Endothelial cell of umbilical vein (primary cell): ENCODE data around the gene GDF11. TPM values are rescaled to one million over a fixed set of nuclear protein-coding genes. Genes with fewer than 3 reads are reported as not detected.

Source experiments
- BruUV-seq: library from RNA; stranded (reverse); fragments of 400-500 nt; replicated peaks from 2 replicates; lab custom pipeline; 2021; lab: Mats Ljungman, UMichigan
- CTCF ChIA-PET: fragments of 300-600, 350-600 bp; sonication (Branson Sonifier 250); formaldehyde crosslinking; loops from one replicate; lab custom pipeline; 2021; ENCODE audit warnings: antibody characterized with exemption, inconsistent platforms; lab: Charles Lee
- POLR2A ChIA-PET: fragments of 300-600, 350-600 bp; sonication (Branson Sonifier 250); formaldehyde crosslinking; loops from one replicate; lab custom pipeline; 2021; ENCODE audit warnings: antibody characterized with exemption, inconsistent platforms; lab: Charles Lee
- DNase-seq: peaks from one replicate; pipeline ENCODE4 v3.0.0-alpha.2; 2011; ENCODE audit warnings: low read depth, low spot score
- FAIRE-seq: peaks from 2 replicates; lab custom pipeline; 2011; peaks lifted over from hg19 to GRCh38; lab: Jason Lieb, UNC
- H2AFZ ChIP-seq: 2 replicates; pipeline ENCODE4 v1.6.0; 2012; ENCODE audit warnings: low read depth, low read length, control low read depth, inconsistent platforms
- H3K27ac ChIP-seq: 2 replicates; pipeline ENCODE4 v1.5.1; 2011; ENCODE audit warnings: low read depth, mild to moderate bottlenecking, control low read depth, low read length, moderate library complexity; ENCODE audit not compliant: insufficient read depth
- H3K27me3 ChIP-seq, 2 experiments: 2 replicates each; pipeline versions ENCODE4 v1.6.0 to v1.6.1; 2011; ENCODE audit warnings: low read length in 2 of 2, mixed read lengths in 1 of 2; ENCODE audit not compliant: control insufficient read depth in 2 of 2, insufficient read depth in 2 of 2
- H3K36me3 ChIP-seq, 2 experiments: 2 replicates in 1 of 2; 3 replicates in 1 of 2; pipeline ENCODE4 v1.5.1; 2011; ENCODE audit warnings: low read length in 2 of 2, mild to moderate bottlenecking in 1 of 2, moderate library complexity in 1 of 2; ENCODE audit not compliant: control insufficient read depth in 2 of 2, insufficient read depth in 2 of 2; ENCODE audit errors: extremely low read depth in 1 of 2
- H3K4me1 ChIP-seq: 3 replicates; pipeline ENCODE4 v1.5.1; 2011; ENCODE audit warnings: mild to moderate bottlenecking, low read length; ENCODE audit not compliant: control insufficient read depth, insufficient read depth; ENCODE audit errors: extremely low read depth
- H3K4me2 ChIP-seq: 2 replicates; pipeline ENCODE4 v1.6.1; 2011; ENCODE audit warnings: low read length, control low read depth, mixed read lengths; ENCODE audit not compliant: insufficient read depth
- H3K4me3 ChIP-seq, 3 experiments: fragments of 200-600 bp in 1 of 3; sonication (generic), shearing (Covaris generic) in 1 of 3; replicated peaks in 1 of 3; 2 replicates each; pipeline ENCODE4 v1.5.1; 2011 to 2016; ENCODE audit warnings: control low read depth in 3 of 3, low read length in 3 of 3, mild to moderate bottlenecking in 2 of 3, inconsistent platforms in 1 of 3, low read depth in 1 of 3, moderate library complexity in 1 of 3; ENCODE audit not compliant: insufficient read depth in 1 of 3
- H3K79me2 ChIP-seq: 2 replicates; pipeline ENCODE4 v1.6.0; 2012; ENCODE audit warnings: low read length, inconsistent platforms; ENCODE audit not compliant: control insufficient read depth, insufficient read depth
- H3K9ac ChIP-seq: replicated peaks from 2 replicates; pipeline ENCODE3; 2011; ENCODE audit warnings: low read length, control low read depth; ENCODE audit not compliant: insufficient read depth; ENCODE audit errors: extremely low read depth
- H3K9me1 ChIP-seq: replicated peaks from 3 replicates; pipeline ENCODE4 v1.6.0; 2011; ENCODE audit warnings: mild to moderate bottlenecking, low read length; ENCODE audit not compliant: control insufficient read depth, insufficient read depth; ENCODE audit errors: extremely low read depth
- H3K9me3 ChIP-seq: replicated peaks from 2 replicates; pipeline ENCODE4 v1.5.1; 2012; ENCODE audit warnings: low read length, inconsistent platforms; ENCODE audit not compliant: control insufficient read depth, insufficient read depth
- H4K20me1 ChIP-seq: replicated peaks from 2 replicates; pipeline ENCODE3; 2011; ENCODE audit warnings: mild to moderate bottlenecking, low read length; ENCODE audit not compliant: control insufficient read depth, insufficient read depth; ENCODE audit errors: extremely low read depth
- CTCF ChIP-seq, 2 donors: IDR thresholded peaks; 1 replicate in 1 of 2; 2 replicates in 1 of 2; pipeline ENCODE4 v1.5.1; 2011; ENCODE audit warnings: low read length in 2 of 2, mild to moderate bottlenecking in 2 of 2, moderate library complexity in 2 of 2, control low read depth in 1 of 2, inconsistent platforms in 1 of 2, low read depth in 1 of 2; ENCODE audit not compliant: insufficient read depth in 1 of 2; ENCODE audit errors: extremely low read depth in 1 of 2
- EZH2 ChIP-seq: IDR thresholded peaks from 2 replicates; pipeline ENCODE4 v1.6.1; 2012; ENCODE audit warnings: borderline replicate concordance, low read depth, mild to moderate bottlenecking, moderate library complexity, low read length, inconsistent platforms; ENCODE audit not compliant: severe bottlenecking
- FOS ChIP-seq: IDR thresholded peaks from 2 replicates; pipeline ENCODE4 v1.6.1; 2011; ENCODE audit warnings: mild to moderate bottlenecking, low read length, moderate library complexity, borderline replicate concordance; ENCODE audit not compliant: insufficient read depth
- GATA2 ChIP-seq: IDR thresholded peaks from 2 replicates; pipeline ENCODE4 v1.7.0; 2011; ENCODE audit warnings: low read depth, mild to moderate bottlenecking, moderate library complexity, mixed read lengths, low read length; ENCODE audit not compliant: insufficient read length, insufficient read depth
- JUN ChIP-seq: IDR thresholded peaks from 2 replicates; pipeline ENCODE4 v1.6.1; 2011; ENCODE audit warnings: borderline replicate concordance, low read depth; ENCODE audit not compliant: insufficient read length, insufficient read depth
- MAX ChIP-seq: IDR thresholded peaks from 2 replicates; pipeline ENCODE4 v1.6.1; 2011; ENCODE audit not compliant: insufficient read depth, insufficient read length
- MYC ChIP-seq: IDR thresholded peaks from one replicate; pipeline ENCODE4 v1.6.1; 2011; ENCODE audit warnings: mild to moderate bottlenecking, low read depth, low read length
- POLR2A ChIP-seq: IDR thresholded peaks from 2 replicates; pipeline ENCODE4 v1.6.1; 2012; ENCODE audit warnings: low read depth, mild to moderate bottlenecking, control low read depth, low read length
- POLR2AphosphoS5 ChIP-seq: IDR thresholded peaks from 2 replicates; pipeline ENCODE4 v1.6.1; 2012; ENCODE audit warnings: low read depth, mild to moderate bottlenecking, control low read depth, low read length, moderate library complexity; ENCODE audit not compliant: insufficient read depth
- dilution Hi-C: fragments of 300-500 bp; cut with MboI; formaldehyde crosslinking; loops from one replicate; pipeline ENCODE4 v1.15.0; 2019; ENCODE audit warnings: low sequenced_read_pairs; ENCODE audit not compliant: extremely low pct_ligation_motif_present
- intact Hi-C: fragments of 100-400 bp; cut with micrococcal nuclease; formaldehyde crosslinking; loops from one replicate; pipeline ENCODE4 v1.10.0; 2022
- polyA plus RNA-seq, 4 experiments: library from polyadenylated mRNA; depleted of rRNA in 3 of 4; stranded (reverse) in 3 of 4; unstranded in 1 of 4; fragments of >200 nt; gene quantifications; 2 replicates each; pipeline versions ENCODE4 v1.2.1 to v1.2.3, GENCODE V29; 2011 to 2012; ENCODE audit warnings: missing spikeins in 1 of 4
- total RNA-seq: library from RNA; stranded (reverse); gene quantifications from 2 replicates; pipeline ENCODE4 v1.2.3, GENCODE V29; 2021

GDF11 gene
- total and polyA plus RNA-seq, 2 donors (not counting 3 experiments of a cell fraction or from before 2014, with no cell fraction given): 10.0 to 18.7 TPM

GRCh38 chr12:55746174-55746912 is 3.4 kb downstream of the GDF11 start:
- Histone ChIP-seq H3K4me3 (no peak overlapping the region), H3K4me1 (peaks cover 9% of the 10 kb centered on the region), H3K9ac (no peak overlapping the region), H3K4me2 (no peak overlapping the region), H2AFZ (no peak overlapping the region), H3K27me3 (no peaks in the 10 kb centered on the region), H3K27ac (no peak overlapping the region), H3K9me3 (no peaks in the 10 kb centered on the region), H3K9me1 (no peaks in the 10 kb centered on the region), H3K79me2 (no peaks in the 10 kb centered on the region), H4K20me1 (no peaks in the 10 kb centered on the region), H3K36me3 (peaks cover 0 to 6% of the 10 kb centered on the region in 2 experiments)
- FAIRE-seq (no peak), DNase-seq (no peak)
- ChIA-PET POLR2A (no interaction called here), CTCF (interaction anchor here (1.5 to 2.8 kb wide), 3 partner anchors 7 to 283 kb away, joined by 5 to 15 read pairs (median 6); no protein-coding TSS in a partner anchor)
- dilution Hi-C loops (no loop called here), intact Hi-C loops (no loop called here)
- BruUV-seq: no TSS peak
- TF ChIP-seq POLR2AphosphoS5: no peak
- no peak for TF ChIP-seq POLR2A
- TF ChIP-seq JUN: no peak
- TF ChIP-seq MAX: no peak

GRCh38 chr12:55746913-55747231 is 4.0 kb downstream of the GDF11 start:
- no peaks in the 10 kb centered on the region for H4K20me1 ChIP-seq
- H2AFZ ChIP-seq: no peak overlapping the region

More at GRCh38 chr12:55746913-55747231, 4.0 kb downstream of the GDF11 start:
- Histone ChIP-seq H3K9me1 (no peaks in the 10 kb centered on the region), H3K27me3 (no peaks in the 10 kb centered on the region), H3K79me2 (no peaks in the 10 kb centered on the region), H3K4me3 (no peak overlapping the region), H3K9ac (no peak overlapping the region), H3K27ac (no peak overlapping the region), H3K4me2 (no peak overlapping the region), H3K36me3 (peaks cover 0 to 8% of the 10 kb centered on the region in 2 experiments), H3K4me1 (peaks cover 9% of the 10 kb centered on the region), H3K9me3 (no peaks in the 10 kb centered on the region)
- POLR2A ChIA-PET: no interaction called here
- FAIRE-seq (no peak), DNase-seq (no peak)
- intact Hi-C loops (no loop called here), dilution Hi-C loops (no loop called here)
- TF ChIP-seq EZH2 (no peak), CTCF (IDR thresholded peaks at IDR 0.05; ENCODE audit: extremely low read depth in 1 of 2, insufficient read depth in 1 of 2, low read depth in 1 of 2, low read length in 2 of 2) (no peak), GATA2 (no peak), FOS (no peak), MYC (no peak), JUN (no peak)
- no TSS peak for BruUV-seq
- CTCF ChIA-PET: interaction anchor here (0.6 to 2.8 kb wide), 4 partner anchors 8 to 282 kb away, joined by 3 to 15 read pairs (median 6); no protein-coding TSS in a partner anchor
